GM12878 (cell line): ENCODE data around the gene KCNE4.

Experiments
- CBX5 ChIP-seq: sonication (generic); IDR thresholded peaks from 2 replicates; pipeline ENCODE4 v1.6.1; 2016; ENCODE audit warnings: low read depth, moderate library complexity, mild to moderate bottlenecking, inconsistent platforms
- EP300 ChIP-seq, 2 experiments: fragments of 150-350 bp in 1 of 2; IDR thresholded peaks; 2 replicates each; pipeline ENCODE4 v1.6.1; 2011 to 2012; ENCODE audit warnings: low read depth in 2 of 2, low read length in 2 of 2, borderline replicate concordance in 1 of 2, improper control_type of control experiment in 1 of 2, inconsistent platforms in 1 of 2; ENCODE audit not compliant: control insufficient read depth in 1 of 2
- POLR2A ChIP-seq: IDR thresholded peaks from 2 replicates; pipeline ENCODE4 v1.6.1; 2011; ENCODE audit warnings: low read depth, mild to moderate bottlenecking, low read length
- TCF12 ChIP-seq: IDR thresholded peaks from 2 replicates; pipeline ENCODE4 v1.6.1; 2011; ENCODE audit warnings: low read depth, mild to moderate bottlenecking, low read length

DNA sequence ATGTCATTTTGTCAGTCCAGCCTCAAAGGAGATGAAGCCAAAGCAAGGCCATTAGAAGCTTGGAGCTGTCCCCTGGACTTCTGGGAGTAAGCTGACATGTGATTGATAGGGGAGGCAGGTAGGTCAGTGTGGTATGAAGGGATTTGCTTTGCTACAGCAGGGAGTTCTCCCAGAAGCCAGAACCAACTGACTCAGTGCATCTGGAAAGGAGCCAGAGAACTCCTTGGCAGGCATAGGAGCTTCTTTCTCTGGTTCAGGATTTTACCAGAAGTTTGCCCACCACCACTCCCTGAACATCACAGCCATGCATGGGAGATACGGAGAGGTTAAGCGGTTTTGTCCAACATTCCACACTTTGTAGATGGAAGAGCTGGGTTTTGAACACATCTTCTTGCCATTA lies 24.5 kb upstream of the KCNE4 start:
- no peak for TF ChIP-seq TCF12
- no peak for TF ChIP-seq POLR2A
- no peak for TF ChIP-seq EP300 (IDR thresholded peaks at IDR 0.05; ENCODE audit: borderline replicate concordance in 1 of 2, control insufficient read depth in 1 of 2, low read depth in 2 of 2, low read length in 2 of 2)
- TF ChIP-seq CBX5 = no peak
